WTC11 (cell line): ENCODE results near the gene CYP8B1. TPM values are rescaled to one million over a fixed set of nuclear protein-coding genes. Genes with fewer than 3 reads are reported as not detected.
"Not testable (repeated sequence)": the region's sequence is repeated elsewhere in the genome, so short reads cannot be mapped to it uniquely, and the experiment has no call there.

ENCODE experiments used
- ATAC-seq: fragments of 200-7000 bp; cut with Tn5 transposase; 2 replicates; pipeline ENCODE4 v1.10.0; 2021; ENCODE audit warnings: mild to moderate bottlenecking, moderate library complexity
- CTCF ChIA-PET: fragments of 300-600 bp; sonication (Branson Sonifier 250); formaldehyde crosslinking; loops from one replicate; lab custom pipeline; 2021; ENCODE audit warnings: antibody characterized with exemption; lab: Charles Lee
- POLR2A ChIA-PET: fragments of 350-600 bp; sonication (Branson Sonifier 250); formaldehyde crosslinking; loops from one replicate; lab custom pipeline; 2021; ENCODE audit warnings: antibody characterized with exemption; lab: Charles Lee
- DNase-seq: peaks from one replicate; pipeline ENCODE4 v3.0.0; 2021; ENCODE audit warnings: low spot score
- H3K27ac Mint-ChIP-seq: 2 replicates; pipeline ENCODE4 v1.8.0; 2021; ENCODE audit warnings: mixed read lengths
- H3K27me3 Mint-ChIP-seq: 2 replicates; pipeline ENCODE4 v1.8.0; 2021; ENCODE audit warnings: low read depth, mild to moderate bottlenecking, moderate library complexity, mixed read lengths
- H3K36me3 Mint-ChIP-seq: 2 replicates; pipeline ENCODE4 v1.8.0; 2021; ENCODE audit warnings: mixed read lengths
- H3K4me1 Mint-ChIP-seq: 2 replicates; pipeline ENCODE4 v1.8.0; 2022; ENCODE audit warnings: mixed read lengths
- H3K4me3 Mint-ChIP-seq: 2 replicates; pipeline ENCODE4 v1.8.0; 2021; ENCODE audit warnings: mild to moderate bottlenecking, moderate library complexity, mixed read lengths
- H3K9me3 Mint-ChIP-seq: 2 replicates; pipeline ENCODE4 v1.8.0; 2021; ENCODE audit warnings: mixed read lengths
- ATF1 ChIP-seq: sonication (generic); formaldehyde crosslinking; IDR thresholded peaks from 2 replicates; pipeline ENCODE4 v1.8.1; 2023; ENCODE audit warnings: mild to moderate bottlenecking, moderate library complexity, missing genetic modification reagents
- ETV6 ChIP-seq: sonication (generic); formaldehyde crosslinking; IDR thresholded peaks from 2 replicates; pipeline ENCODE4 v1.8.1; 2022; ENCODE audit warnings: mild to moderate bottlenecking, missing genetic modification reagents
- FOXJ3 ChIP-seq: sonication (generic); formaldehyde crosslinking; IDR thresholded peaks from 2 replicates; pipeline ENCODE4 v1.9.0; 2021; ENCODE audit warnings: missing genetic modification reagents, mild to moderate bottlenecking, borderline replicate concordance
- GTF2I ChIP-seq: fragments of 250-450 bp; sonication (Bioruptor Pico); conservative IDR thresholded peaks from 2 replicates; pipeline ENCODE4 v1.4.0; 2021; ENCODE audit warnings: mild to moderate bottlenecking
- KAT7 ChIP-seq: sonication (generic); formaldehyde crosslinking; IDR thresholded peaks from 2 replicates; pipeline ENCODE4 v1.8.1; 2023; ENCODE audit warnings: missing genetic modification reagents, mild to moderate bottlenecking, borderline replicate concordance
- SMAD3 ChIP-seq: sonication (generic); formaldehyde crosslinking; IDR thresholded peaks from 2 replicates; pipeline ENCODE4 v1.8.0; 2022; ENCODE audit warnings: missing genetic modification reagents, mild to moderate bottlenecking, borderline replicate concordance
- SMAD4 ChIP-seq: sonication (generic); formaldehyde crosslinking; IDR thresholded peaks from 2 replicates; pipeline ENCODE4 v1.8.0; 2022; ENCODE audit warnings: mild to moderate bottlenecking, missing genetic modification reagents
- SP1 ChIP-seq: sonication (generic); formaldehyde crosslinking; conservative IDR thresholded peaks from 2 replicates; pipeline ENCODE4 v1.8.1; 2022; ENCODE audit warnings: missing genetic modification reagents
- TP53 ChIP-seq: sonication (generic); formaldehyde crosslinking; IDR thresholded peaks from 2 replicates; pipeline ENCODE4 v1.8.1; 2023; ENCODE audit warnings: mild to moderate bottlenecking, missing genetic modification reagents
- USF1 ChIP-seq: sonication (generic); formaldehyde crosslinking; IDR thresholded peaks from 2 replicates; pipeline ENCODE4 v1.8.0; 2022; ENCODE audit warnings: mild to moderate bottlenecking, missing genetic modification reagents
- ZMAT4 ChIP-seq: fragments of 250-450 bp; sonication (Bioruptor Pico); IDR thresholded peaks from 2 replicates; pipeline ENCODE4 v1.9.0; 2021; ENCODE audit warnings: mild to moderate bottlenecking
- ZNF416 ChIP-seq: fragments of 250-450 bp; sonication (Bioruptor Pico); IDR thresholded peaks from 2 replicates; pipeline ENCODE4 v1.9.0; 2021; ENCODE audit warnings: mild to moderate bottlenecking, inconsistent platforms
- ZNF671 ChIP-seq: fragments of 250-450 bp; sonication (Bioruptor Pico); IDR thresholded peaks from 2 replicates; pipeline ENCODE4 v1.8.0; 2021; ENCODE audit warnings: mild to moderate bottlenecking
- ZSCAN18 ChIP-seq: fragments of 250-450 bp; sonication (Bioruptor Pico); IDR thresholded peaks from 2 replicates; pipeline ENCODE4 v2.1.2; 2022; ENCODE audit warnings: mild to moderate bottlenecking, moderate library complexity
- total RNA-seq: library from RNA; stranded (reverse); gene quantifications from 3 replicates; pipeline ENCODE4 v1.2.3, GENCODE V29; 2021
- TF ChIP-seq, protein P1 (sequence below): sonication (generic); formaldehyde crosslinking; IDR thresholded peaks from 2 replicates; pipeline ENCODE4 v1.8.1; 2022; ENCODE audit warnings: low read depth, mild to moderate bottlenecking, moderate library complexity, missing genetic modification reagents, borderline replicate concordance
- TF ChIP-seq, protein P2 (sequence below): sonication (generic); formaldehyde crosslinking; IDR thresholded peaks from 2 replicates; pipeline ENCODE4 v1.8.0; 2023; ENCODE audit warnings: missing genetic modification reagents, mild to moderate bottlenecking, borderline replicate concordance
- TF ChIP-seq, protein P3 (sequence below): sonication (generic); formaldehyde crosslinking; IDR thresholded peaks from 2 replicates; pipeline ENCODE4 v1.8.0; 2022; ENCODE audit warnings: mild to moderate bottlenecking, missing genetic modification reagents
- TF ChIP-seq, protein P4 (sequence below): fragments of 250-450 bp; sonication (Bioruptor Pico); IDR thresholded peaks from 2 replicates; pipeline ENCODE4 v1.9.0; 2021; ENCODE audit warnings: moderate library complexity, mild to moderate bottlenecking, inconsistent platforms, borderline replicate concordance
- TF ChIP-seq, protein P5 (sequence below): sonication (generic); formaldehyde crosslinking; IDR thresholded peaks from 2 replicates; pipeline ENCODE4 v1.8.0; 2022; ENCODE audit warnings: mild to moderate bottlenecking, missing genetic modification reagents

The CYP8B1 gene
- total RNA-seq, 1 experiment from 2014 or later = 0.13 TPM

DNA sequence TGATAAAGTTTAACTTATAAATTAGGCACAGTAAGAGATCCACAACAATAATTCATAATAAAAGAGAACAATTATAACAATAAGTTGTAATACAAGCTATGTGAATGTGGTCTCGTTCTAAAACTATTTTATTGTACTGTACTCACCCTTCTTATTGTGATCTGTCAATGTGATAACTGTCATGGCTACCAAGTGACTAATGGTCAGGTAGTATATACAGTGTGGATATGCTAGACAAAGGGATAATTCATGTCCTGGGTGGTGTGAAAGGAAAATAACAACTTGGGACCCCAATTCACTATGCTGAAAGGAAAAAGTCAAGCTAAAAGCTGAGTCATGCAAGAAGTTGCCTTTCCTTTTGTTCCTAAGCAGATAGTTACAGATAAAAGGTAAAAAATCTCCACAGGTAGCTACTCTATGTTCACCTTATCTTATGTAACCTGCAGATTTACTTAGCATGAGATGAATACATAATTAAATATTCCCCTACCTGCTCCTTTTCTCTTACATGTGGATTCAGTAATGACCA lies 10.7 kb upstream of the CYP8B1 start (continued):
- TF ChIP-seq, protein P1, sequence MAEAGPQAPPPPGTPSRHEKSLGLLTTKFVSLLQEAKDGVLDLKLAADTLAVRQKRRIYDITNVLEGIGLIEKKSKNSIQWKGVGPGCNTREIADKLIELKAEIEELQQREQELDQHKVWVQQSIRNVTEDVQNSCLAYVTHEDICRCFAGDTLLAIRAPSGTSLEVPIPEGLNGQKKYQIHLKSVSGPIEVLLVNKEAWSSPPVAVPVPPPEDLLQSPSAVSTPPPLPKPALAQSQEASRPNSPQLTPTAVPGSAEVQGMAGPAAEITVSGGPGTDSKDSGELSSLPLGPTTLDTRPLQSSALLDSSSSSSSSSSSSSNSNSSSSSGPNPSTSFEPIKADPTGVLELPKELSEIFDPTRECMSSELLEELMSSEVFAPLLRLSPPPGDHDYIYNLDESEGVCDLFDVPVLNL (CRISPR knock-in tag) = no peak

- ATAC-seq = no peak
- POLR2A ChIA-PET = no interaction called here
- no peak overlapping the region for H3K27ac Mint-ChIP-seq
- no peak overlapping the region for H3K4me3 Mint-ChIP-seq
- no peak for DNase-seq
- TF ChIP-seq, protein P2, sequence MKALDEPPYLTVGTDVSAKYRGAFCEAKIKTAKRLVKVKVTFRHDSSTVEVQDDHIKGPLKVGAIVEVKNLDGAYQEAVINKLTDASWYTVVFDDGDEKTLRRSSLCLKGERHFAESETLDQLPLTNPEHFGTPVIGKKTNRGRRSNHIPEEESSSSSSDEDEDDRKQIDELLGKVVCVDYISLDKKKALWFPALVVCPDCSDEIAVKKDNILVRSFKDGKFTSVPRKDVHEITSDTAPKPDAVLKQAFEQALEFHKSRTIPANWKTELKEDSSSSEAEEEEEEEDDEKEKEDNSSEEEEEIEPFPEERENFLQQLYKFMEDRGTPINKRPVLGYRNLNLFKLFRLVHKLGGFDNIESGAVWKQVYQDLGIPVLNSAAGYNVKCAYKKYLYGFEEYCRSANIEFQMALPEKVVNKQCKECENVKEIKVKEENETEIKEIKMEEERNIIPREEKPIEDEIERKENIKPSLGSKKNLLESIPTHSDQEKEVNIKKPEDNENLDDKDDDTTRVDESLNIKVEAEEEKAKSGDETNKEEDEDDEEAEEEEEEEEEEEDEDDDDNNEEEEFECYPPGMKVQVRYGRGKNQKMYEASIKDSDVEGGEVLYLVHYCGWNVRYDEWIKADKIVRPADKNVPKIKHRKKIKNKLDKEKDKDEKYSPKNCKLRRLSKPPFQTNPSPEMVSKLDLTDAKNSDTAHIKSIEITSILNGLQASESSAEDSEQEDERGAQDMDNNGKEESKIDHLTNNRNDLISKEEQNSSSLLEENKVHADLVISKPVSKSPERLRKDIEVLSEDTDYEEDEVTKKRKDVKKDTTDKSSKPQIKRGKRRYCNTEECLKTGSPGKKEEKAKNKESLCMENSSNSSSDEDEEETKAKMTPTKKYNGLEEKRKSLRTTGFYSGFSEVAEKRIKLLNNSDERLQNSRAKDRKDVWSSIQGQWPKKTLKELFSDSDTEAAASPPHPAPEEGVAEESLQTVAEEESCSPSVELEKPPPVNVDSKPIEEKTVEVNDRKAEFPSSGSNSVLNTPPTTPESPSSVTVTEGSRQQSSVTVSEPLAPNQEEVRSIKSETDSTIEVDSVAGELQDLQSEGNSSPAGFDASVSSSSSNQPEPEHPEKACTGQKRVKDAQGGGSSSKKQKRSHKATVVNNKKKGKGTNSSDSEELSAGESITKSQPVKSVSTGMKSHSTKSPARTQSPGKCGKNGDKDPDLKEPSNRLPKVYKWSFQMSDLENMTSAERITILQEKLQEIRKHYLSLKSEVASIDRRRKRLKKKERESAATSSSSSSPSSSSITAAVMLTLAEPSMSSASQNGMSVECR (CRISPR knock-in tag) = no peak
- no peak for TF ChIP-seq GTF2I
- TF ChIP-seq ATF1 (CRISPR knock-in tag) = no peak
- TF ChIP-seq KAT7 = no peak
- TF ChIP-seq ZNF416 (CRISPR knock-in tag) = no peak
- TF ChIP-seq, protein P3, sequence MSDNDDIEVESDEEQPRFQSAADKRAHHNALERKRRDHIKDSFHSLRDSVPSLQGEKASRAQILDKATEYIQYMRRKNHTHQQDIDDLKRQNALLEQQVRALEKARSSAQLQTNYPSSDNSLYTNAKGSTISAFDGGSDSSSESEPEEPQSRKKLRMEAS = no peak
- TF ChIP-seq, protein P4, sequence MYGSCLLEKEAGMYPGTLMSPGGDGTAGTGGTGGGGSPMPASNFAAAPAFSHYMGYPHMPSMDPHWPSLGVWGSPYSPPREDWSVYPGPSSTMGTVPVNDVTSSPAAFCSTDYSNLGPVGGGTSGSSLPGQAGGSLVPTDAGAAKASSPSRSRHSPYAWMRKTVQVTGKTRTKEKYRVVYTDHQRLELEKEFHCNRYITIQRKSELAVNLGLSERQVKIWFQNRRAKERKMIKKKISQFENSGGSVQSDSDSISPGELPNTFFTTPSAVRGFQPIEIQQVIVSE (CRISPR knock-in tag) = no peak
- TF ChIP-seq ZSCAN18 (CRISPR knock-in tag) = no peak
- TF ChIP-seq, protein P5, sequence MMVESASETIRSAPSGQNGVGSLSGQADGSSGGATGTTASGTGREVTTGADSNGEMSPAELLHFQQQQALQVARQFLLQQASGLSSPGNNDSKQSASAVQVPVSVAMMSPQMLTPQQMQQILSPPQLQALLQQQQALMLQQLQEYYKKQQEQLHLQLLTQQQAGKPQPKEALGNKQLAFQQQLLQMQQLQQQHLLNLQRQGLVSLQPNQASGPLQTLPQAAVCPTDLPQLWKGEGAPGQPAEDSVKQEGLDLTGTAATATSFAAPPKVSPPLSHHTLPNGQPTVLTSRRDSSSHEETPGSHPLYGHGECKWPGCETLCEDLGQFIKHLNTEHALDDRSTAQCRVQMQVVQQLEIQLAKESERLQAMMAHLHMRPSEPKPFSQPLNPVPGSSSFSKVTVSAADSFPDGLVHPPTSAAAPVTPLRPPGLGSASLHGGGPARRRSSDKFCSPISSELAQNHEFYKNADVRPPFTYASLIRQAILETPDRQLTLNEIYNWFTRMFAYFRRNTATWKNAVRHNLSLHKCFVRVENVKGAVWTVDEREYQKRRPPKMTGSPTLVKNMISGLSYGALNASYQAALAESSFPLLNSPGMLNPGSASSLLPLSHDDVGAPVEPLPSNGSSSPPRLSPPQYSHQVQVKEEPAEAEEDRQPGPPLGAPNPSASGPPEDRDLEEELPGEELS (CRISPR knock-in tag) = no peak
- TF ChIP-seq SMAD4 (CRISPR knock-in tag) = no peak
- TF ChIP-seq ZNF671 (CRISPR knock-in tag) = no peak
- TF ChIP-seq SP1 = no peak
- no peak for TF ChIP-seq SMAD3 (CRISPR knock-in tag)
- TF ChIP-seq USF1 (CRISPR knock-in tag) = no peak
- TF ChIP-seq TP53 (CRISPR knock-in tag) = no peak
- TF ChIP-seq ETV6 (CRISPR knock-in tag) = no peak
- TF ChIP-seq FOXJ3 = no peak
- no peak for TF ChIP-seq ZMAT4
- H3K4me1 Mint-ChIP-seq = peaks cover 38% of the 10 kb centered on the region
- H3K27me3 Mint-ChIP-seq = peaks cover 7% of the 10 kb centered on the region
- CTCF ChIA-PET = no interaction called here
- peaks cover under 1% of the 10 kb centered on the region; the same call in 1 of the 2 replicates for H3K9me3 Mint-ChIP-seq
- no peaks in the 10 kb centered on the region for H3K36me3 Mint-ChIP-seq
These were observed 8.6 kb upstream of the CYP8B1 start for GRCh38 chr3:42884324-42884723.

DNA sequence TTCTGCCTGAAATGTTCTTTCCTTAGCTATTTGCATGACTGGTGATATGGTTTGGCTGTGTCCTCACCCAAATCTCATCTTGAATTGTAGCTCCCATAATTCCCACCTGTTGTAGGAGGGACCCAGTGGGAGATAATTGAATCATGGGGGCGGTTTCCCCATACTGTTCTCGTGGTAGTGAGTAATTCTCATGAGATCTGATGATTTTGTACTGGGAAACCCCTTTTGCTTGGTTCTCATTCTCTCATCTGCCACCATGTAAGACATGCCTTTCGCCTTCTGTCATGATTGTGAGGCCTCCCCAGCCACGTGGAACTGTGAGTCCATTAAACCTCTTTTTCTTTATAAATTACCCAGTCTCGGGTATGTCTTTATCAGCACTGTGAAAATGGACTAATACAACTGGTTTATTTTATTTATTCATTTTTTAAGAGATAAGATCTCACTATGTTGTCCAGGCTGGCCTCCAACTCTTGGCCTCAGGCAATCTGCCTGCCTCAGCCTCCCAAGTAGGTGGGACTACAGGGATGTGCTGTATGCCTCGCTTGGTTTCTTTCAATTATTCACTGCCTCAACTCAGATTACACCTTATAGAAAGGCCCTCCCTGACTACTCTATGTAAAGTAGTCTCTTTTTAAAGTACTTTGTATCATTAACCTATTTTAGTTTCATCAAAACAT lies 7.7 kb upstream of the CYP8B1 start:
- POLR2A ChIA-PET, H3K9me3 Mint-ChIP-seq, H3K27me3 Mint-ChIP-seq, H3K36me3 Mint-ChIP-seq, ATAC-seq, DNase-seq, H3K27ac Mint-ChIP-seq, H3K4me3 Mint-ChIP-seq: not testable (repeated sequence)
- CTCF ChIA-PET = interaction anchor here (2.6 to 3.5 kb wide), 2 partner anchors 16 to 53 kb away, joined by 7 to 55 read pairs; no protein-coding TSS in a partner anchor
- H3K4me1 Mint-ChIP-seq = peaks cover 32% of the 10 kb centered on the region
